SK-N-SH (cell line): ENCODE data around the gene YAF2. TPM values are rescaled to one million over a fixed set of nuclear protein-coding genes. Genes with fewer than 3 reads are reported as not detected.

Source experiments
- CHD2 ChIP-seq: fragments of 150-350 bp; IDR thresholded peaks from 2 replicates; pipeline ENCODE4 v1.6.1; 2018; ENCODE audit warnings: low read length; ENCODE audit not compliant: partially characterized antibody
- EP300 ChIP-seq, 2 experiments: IDR thresholded peaks; 2 replicates each; pipeline versions ENCODE4 v1.4.0 to v1.6.1; 2012; ENCODE audit warnings: borderline replicate concordance in 1 of 2, low read depth in 1 of 2, low read length in 1 of 2
- EZH2phosphoT487 ChIP-seq: fragments of 200-600 bp; sonication (generic); IDR thresholded peaks from 2 replicates; pipeline ENCODE4 v1.6.1; 2017; ENCODE audit warnings: low read depth, mixed run types, mild to moderate bottlenecking, antibody characterized with exemption, moderate library complexity, borderline replicate concordance
- FOSL2 ChIP-seq: IDR thresholded peaks from 2 replicates; pipeline ENCODE4 v1.4.0; 2012; ENCODE audit warnings: low read depth, mild to moderate bottlenecking, moderate library complexity, borderline replicate concordance
- FOXJ3 ChIP-seq: sonication (generic); formaldehyde crosslinking; IDR thresholded peaks from 2 replicates; pipeline ENCODE4 v1.5.1; 2020; ENCODE audit warnings: mild to moderate bottlenecking, missing genetic modification reagents
- FOXM1 ChIP-seq: IDR thresholded peaks from 2 replicates; pipeline ENCODE4 v1.4.0; 2012; ENCODE audit warnings: low read depth, mild to moderate bottlenecking
- GABPA ChIP-seq: IDR thresholded peaks from 2 replicates; pipeline ENCODE4 v1.4.0; 2012; ENCODE audit warnings: low read depth, mild to moderate bottlenecking
- MXI1 ChIP-seq: IDR thresholded peaks from 2 replicates; pipeline ENCODE4 v1.6.1; 2012; ENCODE audit warnings: mild to moderate bottlenecking, low read depth, low read length, improper control_type of control experiment
- NRF1 ChIP-seq: IDR thresholded peaks from 2 replicates; pipeline ENCODE4 v1.6.1; 2012; ENCODE audit warnings: low read depth, mild to moderate bottlenecking, low read length
- POLR2AphosphoS5 ChIP-seq: IDR thresholded peaks from 2 replicates; pipeline ENCODE4 v1.6.1; 2012; ENCODE audit warnings: low read depth, low read length
- RCOR1 ChIP-seq: fragments of 150-350 bp; IDR thresholded peaks from 2 replicates; pipeline ENCODE4 v1.6.1; 2017; ENCODE audit warnings: antibody characterized with exemption, low read length
- RXRA ChIP-seq: IDR thresholded peaks from 2 replicates; pipeline ENCODE4 v1.4.0; 2012; ENCODE audit warnings: low read depth, mild to moderate bottlenecking, borderline replicate concordance
- SIN3A ChIP-seq: IDR thresholded peaks from 2 replicates; pipeline ENCODE4 v1.6.1; 2012; ENCODE audit warnings: low read depth, mild to moderate bottlenecking, low read length, moderate library complexity, borderline replicate concordance
- SMC3 ChIP-seq: IDR thresholded peaks from 2 replicates; pipeline ENCODE4 v1.6.1; 2012; ENCODE audit warnings: low read depth, low read length, improper control_type of control experiment
- TCF12 ChIP-seq: IDR thresholded peaks from 2 replicates; pipeline ENCODE4 v1.4.0; 2012
- TEAD4 ChIP-seq: IDR thresholded peaks from 2 replicates; pipeline ENCODE4 v1.4.0; 2012; ENCODE audit warnings: mild to moderate bottlenecking, borderline replicate concordance; ENCODE audit not compliant: insufficient read depth
- YY1 ChIP-seq: IDR thresholded peaks from 2 replicates; pipeline ENCODE4 v1.4.0; 2012; ENCODE audit warnings: low read depth, mild to moderate bottlenecking
- polyA plus RNA-seq, 3 experiments: library from polyadenylated mRNA; depleted of rRNA; stranded (reverse); fragments of >200 nt; gene quantifications; 2 replicates each; pipeline ENCODE4 v1.2.3, GENCODE V29; 2012
- TF ChIP-seq, protein P1 (sequence below): IDR thresholded peaks from 2 replicates; pipeline ENCODE4 v1.4.0; 2012; ENCODE audit warnings: low read depth, borderline replicate concordance
- TF ChIP-seq, protein P2 (sequence below): IDR thresholded peaks from 2 replicates; pipeline ENCODE4 v1.4.0; 2012; ENCODE audit warnings: low read depth
- TF ChIP-seq, protein P3 (sequence below): fragments of 150-350 bp; IDR thresholded peaks from 2 replicates; pipeline ENCODE4 v1.6.1; 2016; ENCODE audit warnings: mild to moderate bottlenecking, low read depth, low read length
- TF ChIP-seq, protein P4 (sequence below): fragments of 150-350 bp; IDR thresholded peaks from 2 replicates; pipeline ENCODE4 v1.6.1; 2017; ENCODE audit warnings: antibody characterized with exemption, low read length, low read depth, borderline replicate concordance
- TF ChIP-seq, protein P5 (sequence below): fragments of 200-600 bp; sonication (generic); IDR thresholded peaks from 2 replicates; pipeline ENCODE4 v1.6.1; 2017; ENCODE audit warnings: antibody characterized with exemption, mild to moderate bottlenecking, moderate library complexity

The YAF2 gene
- polyA plus RNA-seq, 1 of the 3 experiments (the other 2 are of a cell fraction), result 5.3 TPM

DNA sequence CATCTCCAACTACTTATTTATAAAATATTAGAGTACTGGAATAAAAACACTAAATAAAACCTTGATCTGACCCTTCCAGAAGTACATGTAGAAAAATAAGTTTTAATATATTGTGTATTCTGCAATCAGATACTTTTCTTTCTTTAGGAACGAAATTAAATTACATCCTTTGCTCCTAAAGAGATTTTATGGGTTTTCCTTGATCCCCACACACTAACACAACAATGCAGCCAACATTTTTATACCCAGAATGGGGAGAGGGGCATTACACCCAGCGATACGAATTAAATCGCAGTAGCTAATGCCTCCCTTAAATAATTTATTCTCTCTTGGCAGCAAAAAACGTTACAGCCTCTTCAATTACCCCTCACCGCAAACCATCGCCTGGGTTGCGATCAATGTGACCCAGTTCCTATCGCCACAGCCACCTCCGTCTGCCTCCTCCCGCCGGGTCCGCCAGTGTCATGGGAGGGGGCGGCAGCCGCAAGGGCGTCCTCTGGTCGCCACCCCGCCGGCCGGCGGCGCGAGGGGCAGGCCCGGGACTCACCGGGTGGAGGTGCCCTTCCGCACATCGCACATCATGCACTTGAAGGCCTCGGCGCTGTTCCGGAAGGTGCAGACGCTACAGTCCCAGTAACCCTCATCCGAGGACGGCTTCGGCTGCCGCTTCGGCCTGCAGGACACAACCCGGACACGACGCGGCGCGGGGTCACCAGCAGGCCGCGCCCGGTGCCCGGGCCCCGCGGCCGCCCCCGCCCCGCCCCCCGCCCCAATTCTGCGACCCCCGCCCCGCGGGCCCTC, 796 bp downstream of the YAF2 start (continued):
- TF ChIP-seq, protein P1, sequence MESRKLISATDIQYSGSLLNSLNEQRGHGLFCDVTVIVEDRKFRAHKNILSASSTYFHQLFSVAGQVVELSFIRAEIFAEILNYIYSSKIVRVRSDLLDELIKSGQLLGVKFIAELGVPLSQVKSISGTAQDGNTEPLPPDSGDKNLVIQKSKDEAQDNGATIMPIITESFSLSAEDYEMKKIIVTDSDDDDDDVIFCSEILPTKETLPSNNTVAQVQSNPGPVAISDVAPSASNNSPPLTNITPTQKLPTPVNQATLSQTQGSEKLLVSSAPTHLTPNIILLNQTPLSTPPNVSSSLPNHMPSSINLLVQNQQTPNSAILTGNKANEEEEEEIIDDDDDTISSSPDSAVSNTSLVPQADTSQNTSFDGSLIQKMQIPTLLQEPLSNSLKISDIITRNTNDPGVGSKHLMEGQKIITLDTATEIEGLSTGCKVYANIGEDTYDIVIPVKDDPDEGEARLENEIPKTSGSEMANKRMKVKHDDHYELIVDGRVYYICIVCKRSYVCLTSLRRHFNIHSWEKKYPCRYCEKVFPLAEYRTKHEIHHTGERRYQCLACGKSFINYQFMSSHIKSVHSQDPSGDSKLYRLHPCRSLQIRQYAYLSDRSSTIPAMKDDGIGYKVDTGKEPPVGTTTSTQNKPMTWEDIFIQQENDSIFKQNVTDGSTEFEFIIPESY, result no peak
- no peak for TF ChIP-seq RCOR1
- TF ChIP-seq CHD2, result peak; percentile 14
- TF ChIP-seq YY1, result no peak
- TF ChIP-seq EP300 (IDR thresholded peaks at IDR 0.05; ENCODE audit: borderline replicate concordance in 1 of 2, low read depth in 1 of 2, low read length in 1 of 2), result no peak
- TF ChIP-seq TCF12, result no peak
- TF ChIP-seq, protein P2, sequence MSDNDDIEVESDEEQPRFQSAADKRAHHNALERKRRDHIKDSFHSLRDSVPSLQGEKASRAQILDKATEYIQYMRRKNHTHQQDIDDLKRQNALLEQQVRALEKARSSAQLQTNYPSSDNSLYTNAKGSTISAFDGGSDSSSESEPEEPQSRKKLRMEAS, result peak; percentile 49; the same call in 1 of the 2 replicates
- TF ChIP-seq EZH2phosphoT487, result no peak
- TF ChIP-seq, protein P3, sequence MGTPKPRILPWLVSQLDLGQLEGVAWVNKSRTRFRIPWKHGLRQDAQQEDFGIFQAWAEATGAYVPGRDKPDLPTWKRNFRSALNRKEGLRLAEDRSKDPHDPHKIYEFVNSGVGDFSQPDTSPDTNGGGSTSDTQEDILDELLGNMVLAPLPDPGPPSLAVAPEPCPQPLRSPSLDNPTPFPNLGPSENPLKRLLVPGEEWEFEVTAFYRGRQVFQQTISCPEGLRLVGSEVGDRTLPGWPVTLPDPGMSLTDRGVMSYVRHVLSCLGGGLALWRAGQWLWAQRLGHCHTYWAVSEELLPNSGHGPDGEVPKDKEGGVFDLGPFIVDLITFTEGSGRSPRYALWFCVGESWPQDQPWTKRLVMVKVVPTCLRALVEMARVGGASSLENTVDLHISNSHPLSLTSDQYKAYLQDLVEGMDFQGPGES, result no peak
- TF ChIP-seq MXI1, result peak; percentile 48; the same call in 1 of the 2 replicates
- TF ChIP-seq GABPA, result no peak
- TF ChIP-seq, protein P4, sequence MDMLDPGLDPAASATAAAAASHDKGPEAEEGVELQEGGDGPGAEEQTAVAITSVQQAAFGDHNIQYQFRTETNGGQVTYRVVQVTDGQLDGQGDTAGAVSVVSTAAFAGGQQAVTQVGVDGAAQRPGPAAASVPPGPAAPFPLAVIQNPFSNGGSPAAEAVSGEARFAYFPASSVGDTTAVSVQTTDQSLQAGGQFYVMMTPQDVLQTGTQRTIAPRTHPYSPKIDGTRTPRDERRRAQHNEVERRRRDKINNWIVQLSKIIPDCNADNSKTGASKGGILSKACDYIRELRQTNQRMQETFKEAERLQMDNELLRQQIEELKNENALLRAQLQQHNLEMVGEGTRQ, result no peak
- no peak for TF ChIP-seq POLR2AphosphoS5
- TF ChIP-seq TEAD4, result no peak
- TF ChIP-seq RXRA, result no peak
- no peak for TF ChIP-seq NRF1
- TF ChIP-seq FOSL2, result no peak
- TF ChIP-seq FOXJ3, result no peak
- TF ChIP-seq, protein P5, sequence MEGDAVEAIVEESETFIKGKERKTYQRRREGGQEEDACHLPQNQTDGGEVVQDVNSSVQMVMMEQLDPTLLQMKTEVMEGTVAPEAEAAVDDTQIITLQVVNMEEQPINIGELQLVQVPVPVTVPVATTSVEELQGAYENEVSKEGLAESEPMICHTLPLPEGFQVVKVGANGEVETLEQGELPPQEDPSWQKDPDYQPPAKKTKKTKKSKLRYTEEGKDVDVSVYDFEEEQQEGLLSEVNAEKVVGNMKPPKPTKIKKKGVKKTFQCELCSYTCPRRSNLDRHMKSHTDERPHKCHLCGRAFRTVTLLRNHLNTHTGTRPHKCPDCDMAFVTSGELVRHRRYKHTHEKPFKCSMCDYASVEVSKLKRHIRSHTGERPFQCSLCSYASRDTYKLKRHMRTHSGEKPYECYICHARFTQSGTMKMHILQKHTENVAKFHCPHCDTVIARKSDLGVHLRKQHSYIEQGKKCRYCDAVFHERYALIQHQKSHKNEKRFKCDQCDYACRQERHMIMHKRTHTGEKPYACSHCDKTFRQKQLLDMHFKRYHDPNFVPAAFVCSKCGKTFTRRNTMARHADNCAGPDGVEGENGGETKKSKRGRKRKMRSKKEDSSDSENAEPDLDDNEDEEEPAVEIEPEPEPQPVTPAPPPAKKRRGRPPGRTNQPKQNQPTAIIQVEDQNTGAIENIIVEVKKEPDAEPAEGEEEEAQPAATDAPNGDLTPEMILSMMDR, result peak; percentile 52
- peak; percentile 53; the same call in 1 of the 2 replicates for TF ChIP-seq SIN3A
- TF ChIP-seq FOXM1, result no peak
- TF ChIP-seq SMC3, result no peak
